OCI-LY3 (cell line): ENCODE data around the gene LYZL6.
"Not testable (repeated sequence)": the region's sequence is repeated elsewhere in the genome, so short reads cannot be mapped to it uniquely, and the experiment has no call there.

Experiments used
- CTCF ChIP-seq: fragments of 200-600, 300-600 bp; sonication (generic); IDR thresholded peaks from 2 replicates; pipeline ENCODE4 v1.5.1; 2014; ENCODE audit warnings: antibody characterized with exemption, low read length, low read depth
- EZH2phosphoT487 ChIP-seq: fragments of 200-600 bp; shearing (Covaris generic); IDR thresholded peaks from 2 replicates; pipeline ENCODE4 v1.6.1; 2018; ENCODE audit warnings: antibody characterized with exemption, mixed run types, low read depth

- TF ChIP-seq CTCF, EZH2phosphoT487: not testable (repeated sequence)
Measured at GRCh38 chr17:35938492-35938891, 5.0 kb downstream of the LYZL6 start.
